K562 (cell line): ENCODE results near the gene IDUA. TPM values are rescaled to one million over a fixed set of nuclear protein-coding genes. Genes with fewer than 3 reads are reported as not detected.

ENCODE experiments used
- ATAC-seq: fragments of 200-7000 bp; cut with Tn5 transposase; 3 replicates; pipeline ENCODE4 v1.9.1; 2020; ENCODE audit warnings: moderate library complexity
- BruUV-seq: library from RNA; stranded (reverse); fragments of 400-500 nt; replicated peaks from 2 replicates; lab custom pipeline; 2021; lab: Mats Ljungman, UMichigan
- CTCF ChIA-PET: fragments of 300-600 bp; formaldehyde crosslinking; extraction: SDS; loops from one replicate; lab custom pipeline; 2021; ENCODE audit warnings: low intra/inter-chr PET ratio; lab: Yijun Ruan, JAX
- POLR2A ChIA-PET: fragments of 300-600, 350-650 bp; sonication (Branson Sonifier 250); formaldehyde crosslinking; extraction: SDS; loops from one replicate; lab custom pipeline; 2021; ENCODE audit warnings: antibody characterized with exemption, inconsistent platforms; lab: Yijun Ruan, JAX
- DNase-seq, 4 experiments: peaks; one replicate each; pipeline versions ENCODE4 v3.0.0 to v3.0.0-alpha.2; 2011 to 2018; ENCODE audit warnings: low spot score in 3 of 4, mixed read lengths in 3 of 4; ENCODE audit errors: extremely low read depth in 1 of 4
- FAIRE-seq: peaks from 2 replicates; lab custom pipeline; 2011; peaks lifted over from hg19 to GRCh38; lab: Jason Lieb, UNC
- H2AFZ ChIP-seq: 2 replicates; pipeline ENCODE4 v1.6.0; 2011; ENCODE audit warnings: low read depth, low read length, control low read depth, inconsistent platforms
- H3K27ac ChIP-seq: fragments of 200-600 bp; 3 replicates; pipeline ENCODE4 v1.8.0; 2011; ENCODE audit warnings: low read depth, mild to moderate bottlenecking, control low read depth, inconsistent platforms, low read length, moderate library complexity, mixed read lengths; ENCODE audit errors: extremely low read depth
- H3K27me3 ChIP-seq, 2 experiments: fragments of 300-600 bp in 1 of 2; 2 replicates in 1 of 2; 3 replicates in 1 of 2; pipeline versions ENCODE4 v1.6.0 to v1.8.0; 2011; ENCODE audit warnings: inconsistent platforms in 2 of 2, low read length in 2 of 2, mild to moderate bottlenecking in 1 of 2, mixed read lengths in 1 of 2, moderate library complexity in 1 of 2; ENCODE audit not compliant: control insufficient read depth in 2 of 2, insufficient read depth in 2 of 2
- H3K36me3 ChIP-seq: fragments of 300-600 bp; 3 replicates; pipeline ENCODE4 v1.8.0; 2011; ENCODE audit warnings: mild to moderate bottlenecking, low read length, inconsistent platforms; ENCODE audit not compliant: control insufficient read depth, insufficient read depth
- H3K4me1 ChIP-seq, 2 experiments: fragments of 200-600 bp in 1 of 2; replicated peaks in 1 of 2; 2 replicates in 1 of 2; 3 replicates in 1 of 2; pipeline versions ENCODE4 v1.5.1 to v1.8.0; 2011; ENCODE audit warnings: inconsistent platforms in 2 of 2, low read length in 2 of 2, mild to moderate bottlenecking in 1 of 2, mixed read lengths in 1 of 2, moderate library complexity in 1 of 2; ENCODE audit not compliant: control insufficient read depth in 2 of 2, insufficient read depth in 2 of 2
- H3K4me2 ChIP-seq: 2 replicates; pipeline ENCODE4 v1.6.1; 2011; ENCODE audit warnings: low read length, control low read depth, inconsistent platforms, mixed read lengths; ENCODE audit not compliant: insufficient read depth
- H3K4me3 ChIP-seq: fragments of 200-600 bp; sonication (generic), shearing (Covaris generic); 2 replicates; pipeline ENCODE4 v1.5.1; 2016; ENCODE audit warnings: control low read depth, inconsistent platforms
- H3K79me2 ChIP-seq: fragments of 200-600 bp; 3 replicates; pipeline ENCODE4 v1.8.0; 2011; ENCODE audit warnings: low read length, inconsistent platforms; ENCODE audit not compliant: control insufficient read depth, insufficient read depth
- H3K9ac ChIP-seq, 2 experiments: 2 replicates each; pipeline versions ENCODE4 v1.6.0 to v1.6.1; 2011; ENCODE audit warnings: low read depth in 2 of 2, low read length in 2 of 2, control low read depth in 1 of 2, inconsistent platforms in 1 of 2, mild to moderate bottlenecking in 1 of 2, mixed read lengths in 1 of 2; ENCODE audit not compliant: insufficient read depth in 1 of 2
- H3K9me1 ChIP-seq: one replicate; pipeline ENCODE4 v1.6.0; 2011; ENCODE audit warnings: inconsistent platforms, mild to moderate bottlenecking, low read length, moderate library complexity; ENCODE audit not compliant: control insufficient read depth, insufficient read depth
- H3K9me3 ChIP-seq: replicated peaks from 2 replicates; pipeline ENCODE4 v1.5.1; 2011; ENCODE audit warnings: low read depth, low read length, inconsistent platforms; ENCODE audit not compliant: control insufficient read depth, insufficient read depth
- H4K20me1 ChIP-seq: replicated peaks from 2 replicates; pipeline ENCODE4 v1.6.1; 2011; ENCODE audit warnings: low read length, inconsistent platforms, mixed read lengths; ENCODE audit not compliant: control insufficient read depth, insufficient read depth
- HDGF ChIP-seq: fragments of 450-650 bp; IDR thresholded peaks from 2 replicates; pipeline ENCODE4 v1.6.1; 2016
- ID3 ChIP-seq, 2 experiments: fragments of 250-450 bp in 1 of 2; fragments of 450-650 bp in 1 of 2; sonication (Bioruptor Pico) in 1 of 2; IDR thresholded peaks; 2 replicates each; pipeline versions ENCODE4 v1.6.1 to v1.8.0; 2016 to 2021; ENCODE audit warnings: mild to moderate bottlenecking in 2 of 2, moderate library complexity in 2 of 2, missing compliant biosample characterization in 1 of 2, missing genetic modification characterization in 1 of 2
- KLF10 ChIP-seq: fragments of 250-450 bp; sonication (Bioruptor Pico); IDR thresholded peaks from 2 replicates; pipeline ENCODE4 v1.6.1; 2021; ENCODE audit warnings: matching md5 sums
- L3MBTL2 ChIP-seq: fragments of 450-650 bp; IDR thresholded peaks from 2 replicates; pipeline ENCODE4 v1.6.1; 2016; ENCODE audit warnings: mild to moderate bottlenecking, moderate library complexity
- NELFE ChIP-seq: IDR thresholded peaks from 2 replicates; pipeline ENCODE4 v1.6.1; 2011; ENCODE audit warnings: mild to moderate bottlenecking; ENCODE audit not compliant: insufficient read depth, insufficient read length
- SMARCA5 ChIP-seq: fragments of 450-650 bp; IDR thresholded peaks from 2 replicates; pipeline ENCODE4 v1.6.1; 2016
- TFAP4 ChIP-seq: sonication (generic); formaldehyde crosslinking; IDR thresholded peaks from 2 replicates; pipeline ENCODE4 v1.8.0; 2022; ENCODE audit warnings: missing genetic modification reagents, mild to moderate bottlenecking, moderate library complexity, borderline replicate concordance
- TRIM24 ChIP-seq, 2 experiments: fragments of 450-650 bp; IDR thresholded peaks; 2 replicates each; pipeline ENCODE4 v1.6.1; 2016
- ZBTB12 ChIP-seq: fragments of 250-450 bp; sonication (Bioruptor Pico); IDR thresholded peaks from 2 replicates; pipeline ENCODE4 v1.4.0; 2020
- ZNF184 ChIP-seq: sonication (generic); formaldehyde crosslinking; IDR thresholded peaks from 2 replicates; pipeline ENCODE4 v1.5.0; 2020; ENCODE audit warnings: missing genetic modification reagents
- ZNF395 ChIP-seq: fragments of 200-800 bp; sonication (Bioruptor generic); IDR thresholded peaks from 2 replicates; pipeline ENCODE4 v1.6.1; 2017; ENCODE audit warnings: missing genetic modification characterization, missing compliant biosample characterization
- WGBS: fragments of 100-300 bp; shearing (Covaris generic); methylation state at CpG from one replicate; pipeline ENCODE4 v1.1.6; 2016; ENCODE audit warnings: low coverage, mixed read lengths; ENCODE audit not compliant: insufficient coverage; ENCODE audit errors: missing lambda C conversion rate; 5-methylcytosine and 5-hydroxymethylcytosine counted together
- in situ Hi-C: fragments of 300-500 bp; cut with MboI; formaldehyde crosslinking; loops from 4 replicates; pipeline ENCODE4 v1.15.0; 2018; ENCODE audit warnings: inconsistent platforms, mixed read lengths
- intact Hi-C: fragments of 100-400 bp; cut with micrococcal nuclease; formaldehyde crosslinking; loops from 2 replicates; pipeline ENCODE4 v1.14.2; 2022
- polyA plus RNA-seq, 8 experiments: library from polyadenylated mRNA; depleted of rRNA in 4 of 8; stranded (reverse) in 5 of 8; unstranded in 3 of 8; fragments of >200 nt; fragmentation: Nextera tagmentation in 2 of 8; fragmentation: Illumina TruSeq in 1 of 8; extraction: Ambion mirVana in 2 of 8; extraction: Trizol in 1 of 8; gene quantifications; 2 replicates each; pipeline versions ENCODE4 v1.2.1 to v1.2.3, GENCODE V29; 2011 to 2014; ENCODE audit warnings: inconsistent platforms in 1 of 8, missing spikeins in 1 of 8
- total RNA-seq, 7 experiments: library from RNA; depleted of rRNA in 6 of 7; stranded (reverse); fragments of >200 nt in 6 of 7; fragmentation: Illumina TruSeq in 2 of 7; extraction: Trizol in 2 of 7; gene quantifications; 2 replicates each; pipeline versions ENCODE4 v1.2.1 to v1.2.3, GENCODE V29; 2011 to 2021; ENCODE audit warnings: low replicate concordance in 1 of 7

The IDUA gene
- total and polyA plus RNA-seq, 9 of the 15 experiments (the other 6 are each of a cell fraction or from before 2014, with no cell fraction given): 0.04 to 16.1 (median 1.2) TPM

- no peaks in the 10 kb centered on the region for H3K9me1 ChIP-seq
- ChIA-PET CTCF (no interaction called here), POLR2A (no interaction called here)
- peaks cover 14 to 46% of the 10 kb centered on the region in 2 experiments; a peak in 4 of 5 replicates for H3K4me1 ChIP-seq
- ATAC-seq (no peak), DNase-seq (no peak), FAIRE-seq (no peak)
- H3K4me3 ChIP-seq: no peak overlapping the region
- TF ChIP-seq KLF10 (CRISPR knock-in tag) (no peak), NELFE (no peak), TRIM24 (IDR thresholded peaks at IDR 0.05) (peak in 1 of 2 experiments; percentile 53; a peak in 1 of 4 replicates)
- in situ Hi-C loops (no loop called here), intact Hi-C loops (no loop called here)
- no peak overlapping the region for H3K4me2 ChIP-seq
- no peaks in the 10 kb centered on the region for H3K27me3 ChIP-seq
- no peaks in the 10 kb centered on the region for H3K79me2 ChIP-seq
- no peaks in the 10 kb centered on the region for H3K36me3 ChIP-seq
- no peaks in the 10 kb centered on the region for H3K9me3 ChIP-seq
- WGBS: 23% methylated on average over 5 of the region's 5 CpGs
- no TSS peak for BruUV-seq
- no peak overlapping the region for H3K27ac ChIP-seq
- no peak overlapping the region for H2AFZ ChIP-seq
- H3K9ac ChIP-seq: no peak overlapping the region
- no peaks in the 10 kb centered on the region for H4K20me1 ChIP-seq
Observed at GRCh38 chr4:1006856-1007255, 20.0 kb downstream of the IDUA start.

GRCh38 chr4:1008840-1009541, 22.1 kb downstream of the IDUA start:
- H3K27ac ChIP-seq: no peak overlapping the region
- TF ChIP-seq SMARCA5 (peak; percentile 43; the same call in 1 of the 2 replicates), L3MBTL2 (peak; percentile 54; the same call in 1 of the 2 replicates), ZNF395 (CRISPR knock-in tag) (no peak), ID3 (CRISPR knock-in tag; IDR thresholded peaks at IDR 0.05) (no peak), ID3 (tag; IDR thresholded peaks at IDR 0.05) (no peak), HDGF (0 out of 2 replicates have a peak, but pooled peaks have one; percentile 37), TFAP4 (0 out of 2 replicates have a peak, but pooled peaks have one; percentile 22), ZNF184 (CRISPR knock-in tag) (no peak), ZBTB12 (CRISPR knock-in tag) (no peak)

More at GRCh38 chr4:1008840-1009541, 22.1 kb downstream of the IDUA start:
- POLR2A ChIA-PET: interaction anchor here (0.8 to 0.9 kb wide), 2 partner anchors 24 to 40 kb away, joined by 3 read pairs; no protein-coding TSS in a partner anchor
- Histone ChIP-seq H3K9me3 (no peaks in the 10 kb centered on the region), H3K4me2 (peak overlapping the region; percentile 79), H3K27me3 (no peaks in the 10 kb centered on the region), H3K4me3 (peak overlapping the region; percentile 52), H3K9me1 (peaks cover 4% of the 10 kb centered on the region), H2AFZ (peak overlapping the region; percentile 88), H4K20me1 (no peaks in the 10 kb centered on the region), H3K36me3 (peaks cover 12% of the 10 kb centered on the region; the same call in 2 of the 3 replicates), H3K79me2 (peaks cover 12% of the 10 kb centered on the region), H3K9ac (peak overlapping the region; percentile 49 to 91; a peak in 3 of 4 replicates), H3K4me1 (peaks cover 14 to 61% of the 10 kb centered on the region in 2 experiments; a peak in 4 of 5 replicates)
- 14% methylated on average over 28 of the region's 36 CpGs for WGBS
- intact Hi-C loops: no loop called here
- in situ Hi-C loops: no loop called here
- no TSS peak for BruUV-seq
- CTCF ChIA-PET: no interaction called here
- ATAC-seq (no peak), FAIRE-seq (no peak), DNase-seq (no peak)
